GM23248 (cell line): Measurements from ENCODE around the gene GAB2.

Source experiments
- EZH2 ChIP-seq: fragments of 200-600 bp; sonication (generic); IDR thresholded peaks from 2 replicates; pipeline ENCODE4 v1.6.1; 2018; ENCODE audit warnings: antibody characterized with exemption, mild to moderate bottlenecking; ENCODE audit not compliant: insufficient read depth, poor library complexity, severe bottlenecking
- EZH2phosphoT487 ChIP-seq: fragments of 200-600 bp; sonication (generic); IDR thresholded peaks from 2 replicates; pipeline ENCODE4 v1.6.1; 2018; ENCODE audit warnings: antibody characterized with exemption, moderate library complexity, mild to moderate bottlenecking, low read depth; ENCODE audit not compliant: insufficient read depth

DNA sequence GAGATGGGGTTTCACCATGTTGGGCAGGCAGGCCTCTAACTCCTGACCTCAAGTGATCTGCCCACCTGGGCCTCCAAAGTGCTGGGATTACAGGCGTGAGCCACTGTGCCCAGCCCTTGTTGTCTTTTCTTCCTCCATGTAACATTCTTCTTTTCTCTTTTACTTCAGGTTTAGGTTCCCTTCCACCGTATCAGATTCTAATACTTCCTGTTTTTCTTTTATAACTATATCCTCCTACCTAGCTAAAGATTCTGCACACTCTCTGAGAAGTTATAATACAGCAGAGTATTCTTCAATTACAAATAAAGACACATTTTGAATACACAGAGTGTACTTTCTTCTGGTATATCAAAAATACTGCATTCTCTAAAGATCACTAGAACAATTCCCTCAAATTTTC, 33.2 kb upstream of the GAB2 start:
- TF ChIP-seq EZH2 (no peak), EZH2phosphoT487 (no peak)
